Fibroblast of villous mesenchyme (primary cell): ENCODE results near the gene UTS2R. TPM values are rescaled to one million over a fixed set of nuclear protein-coding genes. Genes with fewer than 3 reads are reported as not detected.

Experiments
- DNase-seq: peaks from one replicate; pipeline ENCODE4 v3.0.0-alpha.2; 2010; ENCODE audit warnings: low read depth
- H3K4me3 ChIP-seq: 2 replicates; pipeline ENCODE4 v1.5.1; 2011; ENCODE audit warnings: low read depth, mild to moderate bottlenecking, low read length
- CTCF ChIP-seq: IDR thresholded peaks from 2 replicates; pipeline ENCODE4 v1.5.1; 2012; ENCODE audit warnings: low read depth, mild to moderate bottlenecking, low read length; ENCODE audit not compliant: insufficient read depth
- total RNA-seq: library from RNA; depleted of rRNA; stranded (reverse); fragments of >200 nt; gene quantifications from 2 replicates; pipeline ENCODE4 v1.2.3, GENCODE V29; 2012

Gene UTS2R
- total RNA-seq, 1 donor: not detected

GRCh38 chr17:82392941-82393340, 21.4 kb downstream of the UTS2R start:
- DNase-seq: no peak
- H3K4me3 ChIP-seq: no peak overlapping the region
- no peak for TF ChIP-seq CTCF

GRCh38 chr17:82394278-82394677, 22.7 kb downstream of the UTS2R start:
- H3K4me3 ChIP-seq: no peak overlapping the region
- DNase-seq: no peak
- TF ChIP-seq CTCF: no peak

GRCh38 chr17:82396601-82397435, 25.3 kb downstream of the UTS2R start:
- TF ChIP-seq CTCF: no peak
- no peak overlapping the region for H3K4me3 ChIP-seq
- DNase-seq: peak; percentile 91

GRCh38 chr17:82397449-82398335, 26.1 kb downstream of the UTS2R start:
- no peak for DNase-seq
- no peak overlapping the region for H3K4me3 ChIP-seq
- no peak for TF ChIP-seq CTCF

GRCh38 chr17:82399041-82399441, 27.5 kb downstream of the UTS2R start:
- no peak overlapping the region for H3K4me3 ChIP-seq
- DNase-seq: peak; percentile 83
- no peak for TF ChIP-seq CTCF

- no peak for DNase-seq
- no peak for TF ChIP-seq CTCF
- H3K4me3 ChIP-seq: no peak overlapping the region
These were observed 28.1 kb downstream of the UTS2R start for GRCh38 chr17:82399601-82400101.
